ENCODE data around the gene COG5. TPM values are rescaled to one million over a fixed set of nuclear protein-coding genes. Genes with fewer than 3 reads are reported as not detected.

The COG5 gene
- total RNA-seq, 1 experiment from 2014 or later, result 43.9 TPM

DNA sequence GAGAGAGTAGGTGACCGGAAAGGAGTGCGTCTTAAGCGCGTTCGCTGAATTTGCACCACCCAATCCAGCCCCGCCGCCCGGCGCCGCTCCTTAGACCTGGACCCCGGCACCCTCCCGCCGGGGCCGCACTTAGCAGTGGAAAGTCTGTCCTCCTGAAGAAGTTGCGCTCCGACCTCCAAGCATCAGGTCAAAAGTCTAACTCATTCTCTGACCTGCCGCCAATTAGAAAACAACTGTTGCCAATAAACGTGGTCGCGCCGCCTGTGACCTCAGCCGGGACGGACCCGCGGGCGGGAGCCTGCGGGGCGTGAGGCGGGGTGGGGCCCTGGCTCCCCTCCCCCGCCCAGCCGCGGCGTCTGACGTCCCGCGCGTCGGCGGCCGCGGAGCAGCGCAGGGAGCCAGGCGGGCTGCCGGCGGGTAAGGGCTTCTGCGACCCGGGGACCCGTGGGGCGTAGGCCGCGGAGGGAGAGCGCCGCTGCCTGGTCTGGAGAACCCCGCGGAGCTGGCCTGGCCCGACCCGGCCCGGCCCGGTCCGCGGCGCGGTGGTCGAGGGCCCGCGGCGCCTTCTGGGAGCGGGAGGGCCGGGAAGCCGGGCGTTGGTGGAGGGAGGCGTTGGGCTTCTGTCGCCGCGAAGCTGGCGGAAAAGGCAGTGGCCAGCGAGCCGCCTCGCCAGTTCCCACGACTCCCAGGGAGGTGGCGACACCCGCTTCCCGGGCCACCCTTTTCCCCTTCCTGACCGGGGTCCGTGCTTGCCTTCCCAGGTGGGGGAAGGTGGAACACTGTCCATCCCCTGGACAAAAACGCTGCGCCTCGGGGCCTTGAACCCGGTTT is 16.4 kb upstream of the COG5 start, which contains the start of gene BCAP29:
TSS of gene BCAP29 (plus strand) at position 362 of the 831 bp plus-strand sequence. CDS start 527 bp downstream, outside the sequence.
- CTCF ChIA-PET, result interaction anchor here (0.7 to 1.3 kb wide), 3 partner anchors 17 to 295 kb away, joined by 3 to 4 read pairs (median 4); partner anchors contain the start of genes COG5, DUS4L and SLC26A4
- peak within 1 kb of the TSS; percentile 94 for H3K27ac Mint-ChIP-seq (ENCODE audit: unreplicated experiment)
- H3K9me3 ChIP-seq, result no peaks in the 10 kb centered on the region
- peaks cover 17% of the 10 kb centered on the region for H3K36me3 Mint-ChIP-seq (ENCODE audit: insufficient read depth, unreplicated experiment)
- H3K4me1 Mint-ChIP-seq (ENCODE audit: low read depth, unreplicated experiment), result peaks cover 7% of the 10 kb centered on the region
- POLR2A ChIA-PET, result interaction anchor here (0.6 to 1.7 kb wide), 4 partner anchors 16 to 412 kb away, joined by 3 to 14 read pairs (median 6); partner anchors contain the start of genes COG5 and DUS4L
- peak within 1 kb of the TSS; percentile 90 for H3K4me3 Mint-ChIP-seq (ENCODE audit: unreplicated experiment)
- H3K9me3 Mint-ChIP-seq (ENCODE audit: unreplicated experiment), result no peaks in the 10 kb centered on the region
- DNase-seq, result peak; percentile 88 to 91
- no TSS peak for BruUV-seq (replicated peaks)
- H3K27me3 ChIP-seq (replicated peaks; ENCODE audit: control insufficient read depth, insufficient read depth, low read length), result no peaks in the 10 kb centered on the region
- H3K4me1 ChIP-seq, result peaks cover 9% of the 10 kb centered on the region
- no peaks in the 10 kb centered on the region for H3K36me3 ChIP-seq (ENCODE audit: control insufficient read depth, insufficient read depth, low read length)
- no peaks in the 10 kb centered on the region for H3K27me3 Mint-ChIP-seq (ENCODE audit: insufficient read depth, unreplicated experiment)
- TF ChIP-seq, protein P1, sequence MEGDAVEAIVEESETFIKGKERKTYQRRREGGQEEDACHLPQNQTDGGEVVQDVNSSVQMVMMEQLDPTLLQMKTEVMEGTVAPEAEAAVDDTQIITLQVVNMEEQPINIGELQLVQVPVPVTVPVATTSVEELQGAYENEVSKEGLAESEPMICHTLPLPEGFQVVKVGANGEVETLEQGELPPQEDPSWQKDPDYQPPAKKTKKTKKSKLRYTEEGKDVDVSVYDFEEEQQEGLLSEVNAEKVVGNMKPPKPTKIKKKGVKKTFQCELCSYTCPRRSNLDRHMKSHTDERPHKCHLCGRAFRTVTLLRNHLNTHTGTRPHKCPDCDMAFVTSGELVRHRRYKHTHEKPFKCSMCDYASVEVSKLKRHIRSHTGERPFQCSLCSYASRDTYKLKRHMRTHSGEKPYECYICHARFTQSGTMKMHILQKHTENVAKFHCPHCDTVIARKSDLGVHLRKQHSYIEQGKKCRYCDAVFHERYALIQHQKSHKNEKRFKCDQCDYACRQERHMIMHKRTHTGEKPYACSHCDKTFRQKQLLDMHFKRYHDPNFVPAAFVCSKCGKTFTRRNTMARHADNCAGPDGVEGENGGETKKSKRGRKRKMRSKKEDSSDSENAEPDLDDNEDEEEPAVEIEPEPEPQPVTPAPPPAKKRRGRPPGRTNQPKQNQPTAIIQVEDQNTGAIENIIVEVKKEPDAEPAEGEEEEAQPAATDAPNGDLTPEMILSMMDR (IDR thresholded peaks at IDR 0.05; ENCODE audit: insufficient read depth in 1 of 2, low read depth in 1 of 2, low read length in 1 of 2, severe bottlenecking in 1 of 2, unreplicated experiment in 1 of 2), result peak; percentile 14 to 55
- H3K4me3 ChIP-seq (ENCODE audit: low read depth, low read length), result peak within 1 kb of the TSS; percentile 79
- intact Hi-C loops (cut with micrococcal nuclease; ENCODE audit: unreplicated experiment), result loop anchor here (1.0 to 2.0 kb wide), 5 partner anchors 16 to 294 kb away; partner anchors contain the start of gene SLC26A4

DNA sequence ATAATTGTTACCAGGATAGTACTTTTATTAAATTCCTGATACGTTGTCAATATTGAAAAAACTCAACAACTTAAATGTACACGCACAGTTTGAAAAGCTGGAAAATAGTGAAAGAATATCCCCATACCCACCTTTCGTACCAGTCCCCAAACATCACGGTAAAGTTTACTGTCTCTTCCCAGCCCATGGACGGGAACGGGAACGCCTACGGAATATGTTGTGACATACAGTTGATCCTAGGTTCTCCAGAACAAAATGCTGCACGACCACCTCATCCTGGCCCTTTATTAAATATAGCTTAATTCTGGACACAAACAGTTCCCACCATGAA is 15.8 kb upstream of the COG5 start:
- POLR2A ChIA-PET, result interaction anchor here (1.7 kb wide), 1 partner anchor 16 kb away, joined by 14 read pairs; the partner anchor contains the start of genes COG5 and DUS4L
- no peaks in the 10 kb centered on the region for H3K9me3 Mint-ChIP-seq (ENCODE audit: unreplicated experiment)
- H3K4me1 ChIP-seq, result peaks cover 9% of the 10 kb centered on the region
- H3K27ac Mint-ChIP-seq (ENCODE audit: unreplicated experiment), result peak overlapping the region; percentile 94
- no peaks in the 10 kb centered on the region for H3K27me3 Mint-ChIP-seq (ENCODE audit: insufficient read depth, unreplicated experiment)
- no peaks in the 10 kb centered on the region for H3K36me3 ChIP-seq (ENCODE audit: control insufficient read depth, insufficient read depth, low read length)
- BruUV-seq (replicated peaks), result TSS peak; percentile 76
- intact Hi-C loops (cut with micrococcal nuclease; ENCODE audit: unreplicated experiment), result no loop called here
- H3K4me3 Mint-ChIP-seq (ENCODE audit: unreplicated experiment), result peak overlapping the region; percentile 90
- TF ChIP-seq, protein P1 (IDR thresholded peaks at IDR 0.05; ENCODE audit: insufficient read depth in 1 of 2, low read depth in 1 of 2, low read length in 1 of 2, severe bottlenecking in 1 of 2, unreplicated experiment in 1 of 2), result no peak
- CTCF ChIA-PET, result interaction anchor here (1.3 kb wide), 1 partner anchor 16 kb away, joined by 4 read pairs; the partner anchor contains the start of genes COG5 and DUS4L
- H3K4me3 ChIP-seq (ENCODE audit: low read depth, low read length), result peak overlapping the region; percentile 79
- no peak for DNase-seq
- peaks cover 7% of the 10 kb centered on the region for H3K4me1 Mint-ChIP-seq (ENCODE audit: low read depth, unreplicated experiment)
- peaks cover 17% of the 10 kb centered on the region for H3K36me3 Mint-ChIP-seq (ENCODE audit: insufficient read depth, unreplicated experiment)
- H3K27me3 ChIP-seq (replicated peaks; ENCODE audit: control insufficient read depth, insufficient read depth, low read length), result no peaks in the 10 kb centered on the region
- no peaks in the 10 kb centered on the region for H3K9me3 ChIP-seq

DNA sequence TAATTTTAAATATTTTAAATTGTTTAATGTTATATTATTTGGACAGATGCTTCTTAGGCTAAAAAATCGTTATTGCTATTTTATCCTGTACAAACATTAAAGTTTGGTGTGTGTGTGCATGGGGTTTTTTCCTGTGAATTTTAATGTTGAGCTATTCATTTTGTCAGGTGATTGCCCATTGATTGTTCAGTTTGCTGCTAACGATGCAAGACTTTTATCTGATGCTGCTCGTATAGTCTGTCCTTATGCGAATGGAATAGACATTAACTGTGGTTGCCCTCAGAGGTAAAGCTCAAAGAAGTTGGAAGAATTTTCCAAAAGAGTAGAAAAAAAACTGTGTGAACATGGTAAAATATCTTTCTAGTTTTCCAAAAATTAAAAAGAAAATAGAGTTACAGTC is 9.8 kb upstream of the COG5 start:
- H3K27me3 Mint-ChIP-seq (ENCODE audit: insufficient read depth, unreplicated experiment), result no peaks in the 10 kb centered on the region
- intact Hi-C loops (cut with micrococcal nuclease; ENCODE audit: unreplicated experiment), result no loop called here
- peaks cover 3% of the 10 kb centered on the region; the same call in 1 of the 2 replicates for H3K36me3 ChIP-seq (ENCODE audit: control insufficient read depth, insufficient read depth, low read length)
- H3K27me3 ChIP-seq (replicated peaks; ENCODE audit: control insufficient read depth, insufficient read depth, low read length), result no peaks in the 10 kb centered on the region
- no peaks in the 10 kb centered on the region for H3K4me1 Mint-ChIP-seq (ENCODE audit: low read depth, unreplicated experiment)
- H3K27ac Mint-ChIP-seq (ENCODE audit: unreplicated experiment), result no peak overlapping the region
- no peaks in the 10 kb centered on the region for H3K4me1 ChIP-seq
- no TSS peak for BruUV-seq (replicated peaks)
- TF ChIP-seq, protein P1 (IDR thresholded peaks at IDR 0.05; ENCODE audit: insufficient read depth in 1 of 2, low read depth in 1 of 2, low read length in 1 of 2, severe bottlenecking in 1 of 2, unreplicated experiment in 1 of 2), result no peak
- H3K9me3 ChIP-seq, result no peaks in the 10 kb centered on the region
- no peaks in the 10 kb centered on the region for H3K9me3 Mint-ChIP-seq (ENCODE audit: unreplicated experiment)
- H3K4me3 Mint-ChIP-seq (ENCODE audit: unreplicated experiment), result no peak overlapping the region
- H3K4me3 ChIP-seq (ENCODE audit: low read depth, low read length), result no peak overlapping the region
- DNase-seq, result no peak
- H3K36me3 Mint-ChIP-seq (ENCODE audit: insufficient read depth, unreplicated experiment), result peaks cover 17% of the 10 kb centered on the region
- ChIA-PET CTCF (no interaction called here), POLR2A (no interaction called here)

All from Caco-2 (cell line).